Suprapubic skin (tissue), 4 donors: ENCODE measurements around the gene SEMA3C.

Source experiments
- POLR2A ChIP-seq, 2 donors: fragments of 450-650 bp; IDR thresholded peaks; one replicate each; pipeline ENCODE4 v1.6.1; 2017; ENCODE audit warnings: antibody characterized with exemption in 2 of 2, mild to moderate bottlenecking in 2 of 2, moderate library complexity in 2 of 2
- POLR2AphosphoS5 ChIP-seq, 3 donors: sonication (generic); formaldehyde crosslinking; IDR thresholded peaks; one replicate each; pipeline ENCODE4 v1.6.1; 2017; ENCODE audit warnings: antibody characterized with exemption in 3 of 3
- TF ChIP-seq, protein P1 (sequence below), 2 donors: fragments of 200-600 bp in 1 of 2; fragments of 450-650 bp in 1 of 2; sonication (generic) in 1 of 2; IDR thresholded peaks; one replicate each; pipeline ENCODE4 v1.5.1; 2016 to 2019; ENCODE audit warnings: antibody characterized with exemption in 2 of 2, mild to moderate bottlenecking in 1 of 2, moderate library complexity in 1 of 2

DNA sequence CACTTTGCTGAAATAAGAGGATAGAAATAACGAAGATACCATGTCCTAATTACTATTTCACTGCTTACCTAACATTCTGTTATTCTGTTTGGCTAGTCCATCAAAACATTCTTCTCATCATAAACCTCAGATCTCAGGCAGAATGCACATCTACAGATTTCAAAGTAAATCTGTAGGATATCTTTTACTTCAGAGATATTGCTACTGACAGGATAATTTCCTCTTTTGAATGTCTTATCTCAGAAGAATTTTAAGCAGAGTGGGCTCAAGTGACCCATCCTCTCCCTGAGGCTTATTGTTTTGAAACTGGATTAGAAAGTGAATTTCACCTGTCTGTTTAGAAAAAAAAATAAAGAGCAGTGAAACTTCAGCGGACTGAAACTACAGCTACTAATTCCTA is 83.6 kb downstream of the SEMA3C start:
- TF ChIP-seq, protein P1, sequence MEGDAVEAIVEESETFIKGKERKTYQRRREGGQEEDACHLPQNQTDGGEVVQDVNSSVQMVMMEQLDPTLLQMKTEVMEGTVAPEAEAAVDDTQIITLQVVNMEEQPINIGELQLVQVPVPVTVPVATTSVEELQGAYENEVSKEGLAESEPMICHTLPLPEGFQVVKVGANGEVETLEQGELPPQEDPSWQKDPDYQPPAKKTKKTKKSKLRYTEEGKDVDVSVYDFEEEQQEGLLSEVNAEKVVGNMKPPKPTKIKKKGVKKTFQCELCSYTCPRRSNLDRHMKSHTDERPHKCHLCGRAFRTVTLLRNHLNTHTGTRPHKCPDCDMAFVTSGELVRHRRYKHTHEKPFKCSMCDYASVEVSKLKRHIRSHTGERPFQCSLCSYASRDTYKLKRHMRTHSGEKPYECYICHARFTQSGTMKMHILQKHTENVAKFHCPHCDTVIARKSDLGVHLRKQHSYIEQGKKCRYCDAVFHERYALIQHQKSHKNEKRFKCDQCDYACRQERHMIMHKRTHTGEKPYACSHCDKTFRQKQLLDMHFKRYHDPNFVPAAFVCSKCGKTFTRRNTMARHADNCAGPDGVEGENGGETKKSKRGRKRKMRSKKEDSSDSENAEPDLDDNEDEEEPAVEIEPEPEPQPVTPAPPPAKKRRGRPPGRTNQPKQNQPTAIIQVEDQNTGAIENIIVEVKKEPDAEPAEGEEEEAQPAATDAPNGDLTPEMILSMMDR (IDR thresholded peaks at IDR 0.05) = no peak
- TF ChIP-seq POLR2AphosphoS5 (IDR thresholded peaks at IDR 0.05) (no peak), POLR2A (IDR thresholded peaks at IDR 0.05) (no peak)
